SU-DHL-6 (cell line): ENCODE measurements around the gene WNK3.

ENCODE experiments used
- H2AFZ ChIP-seq: fragments of 200-600 bp; sonication (generic); 2 replicates; pipeline ENCODE4 v1.6.1; 2014; ENCODE audit warnings: low read depth, mild to moderate bottlenecking, moderate library complexity, mixed read lengths, antibody characterized with exemption, low read length; ENCODE audit not compliant: severe bottlenecking
- H3F3A ChIP-seq: fragments of 200-600 bp; shearing (Covaris generic); 2 replicates; pipeline ENCODE4 v1.6.0; 2016; ENCODE audit warnings: antibody characterized with exemption, mild to moderate bottlenecking; ENCODE audit not compliant: insufficient read depth
- H3K27ac ChIP-seq: fragments of 200-600 bp; sonication (generic); 2 replicates; pipeline ENCODE4 v1.5.1; 2016; ENCODE audit warnings: low read depth, mild to moderate bottlenecking, low read length, moderate library complexity, mixed read lengths
- H3K27me3 ChIP-seq: fragments of 200-600 bp; sonication (generic), shearing (Covaris generic); 2 replicates; pipeline ENCODE4 v1.6.0; 2014; ENCODE audit warnings: mild to moderate bottlenecking, low read length
- H3K36me3 ChIP-seq: fragments of 200-600 bp; sonication (generic); 2 replicates; pipeline ENCODE4 v1.6.1; 2014; ENCODE audit warnings: mild to moderate bottlenecking, low read length, mixed read lengths
- H3K4me2 ChIP-seq: fragments of 300-600, 200-600 bp; shearing (Covaris generic), sonication (generic); 2 replicates; pipeline ENCODE4 v1.6.0; 2014; ENCODE audit warnings: low read length, low read depth, mild to moderate bottlenecking; ENCODE audit not compliant: poor library complexity, severe bottlenecking
- H3K4me3 ChIP-seq: fragments of 200-600 bp; sonication (generic); 2 replicates; pipeline ENCODE4 v1.5.1; 2014; ENCODE audit warnings: antibody characterized with exemption, low read length, mild to moderate bottlenecking, mixed read lengths; ENCODE audit not compliant: insufficient read depth, poor library complexity, severe bottlenecking
- H3K79me2 ChIP-seq: fragments of 200-600 bp; sonication (generic); 2 replicates; pipeline ENCODE4 v1.6.1; 2014; ENCODE audit warnings: mild to moderate bottlenecking, low read length, moderate library complexity; ENCODE audit not compliant: insufficient read depth
- H3K9ac ChIP-seq: fragments of 200-600 bp; sonication (generic); 2 replicates; pipeline ENCODE4 v1.7.0; 2014; ENCODE audit warnings: mild to moderate bottlenecking, low read length
- H3K9me2 ChIP-seq: fragments of 200-600 bp; sonication (generic); replicated peaks from 2 replicates; pipeline ENCODE4 v1.6.1; 2014; ENCODE audit warnings: low read length; ENCODE audit not compliant: insufficient read depth
- H3K9me3 ChIP-seq: fragments of 200-600 bp; sonication (generic); 2 replicates; pipeline ENCODE4 v1.6.1; 2014; ENCODE audit warnings: low read length, mixed read lengths; ENCODE audit not compliant: insufficient read depth
- H4K20me1 ChIP-seq: fragments of 200-600 bp; sonication (generic); 2 replicates; pipeline ENCODE4 v1.6.1; 2014; ENCODE audit warnings: low read depth, mild to moderate bottlenecking, antibody characterized with exemption, low read length, moderate library complexity, mixed read lengths
- CTCF ChIP-seq: fragments of 200-600 bp; sonication (generic); IDR thresholded peaks from one replicate; pipeline ENCODE4 v1.5.1; 2017; ENCODE audit warnings: antibody characterized with exemption, mild to moderate bottlenecking, low read length, moderate library complexity; ENCODE audit not compliant: insufficient read depth, poor library complexity, severe bottlenecking
- EZH2phosphoT487 ChIP-seq: fragments of 200-600 bp; sonication (generic), shearing (Covaris generic); conservative IDR thresholded peaks from 2 replicates; pipeline ENCODE4 v1.6.1; 2018; ENCODE audit warnings: mild to moderate bottlenecking, antibody characterized with exemption, low read length, moderate library complexity, mixed read lengths

WNK3 gene

GRCh38 chrX:54173791-54174190, 184.1 kb downstream of the WNK3 start:
- Histone ChIP-seq H3K36me3 (no peaks in the 10 kb centered on the region), H3F3A (no peaks in the 10 kb centered on the region), H4K20me1 (no peaks in the 10 kb centered on the region), H3K9ac (no peak overlapping the region), H3K4me2 (no peak overlapping the region), H2AFZ (no peak overlapping the region), H3K79me2 (peaks cover 43% of the 10 kb centered on the region), H3K27ac (no peak overlapping the region), H3K9me3 (no peaks in the 10 kb centered on the region), H3K9me2 (no peaks in the 10 kb centered on the region), H3K27me3 (no peaks in the 10 kb centered on the region), H3K4me3 (no peak overlapping the region)
- no peak for TF ChIP-seq CTCF
- no peak for TF ChIP-seq EZH2phosphoT487

- H2AFZ ChIP-seq = no peak overlapping the region
- H3K27me3 ChIP-seq = no peaks in the 10 kb centered on the region
- no peak overlapping the region for H3K9ac ChIP-seq
- no peak overlapping the region for H3K4me3 ChIP-seq
- no peak for TF ChIP-seq EZH2phosphoT487
- TF ChIP-seq CTCF = no peak
- H3K9me2 ChIP-seq = no peaks in the 10 kb centered on the region
- peaks cover 30% of the 10 kb centered on the region for H3K79me2 ChIP-seq
- H3F3A ChIP-seq = no peaks in the 10 kb centered on the region
- no peak overlapping the region for H3K27ac ChIP-seq
- H4K20me1 ChIP-seq = no peaks in the 10 kb centered on the region
- H3K4me2 ChIP-seq = no peak overlapping the region
- no peaks in the 10 kb centered on the region for H3K36me3 ChIP-seq
- no peaks in the 10 kb centered on the region for H3K9me3 ChIP-seq
These were observed 185.4 kb downstream of the WNK3 start for GRCh38 chrX:54172455-54172854.

GRCh38 chrX:54171527-54172250, 186.2 kb downstream of the WNK3 start:
- Histone ChIP-seq H3K9me3 (no peaks in the 10 kb centered on the region), H4K20me1 (no peaks in the 10 kb centered on the region), H3K27ac (no peak overlapping the region), H3K27me3 (no peaks in the 10 kb centered on the region), H2AFZ (no peak overlapping the region), H3K9me2 (no peaks in the 10 kb centered on the region), H3K9ac (no peak overlapping the region), H3K79me2 (peaks cover 22% of the 10 kb centered on the region), H3K4me3 (no peak overlapping the region), H3K36me3 (no peaks in the 10 kb centered on the region), H3F3A (no peaks in the 10 kb centered on the region), H3K4me2 (no peak overlapping the region)
- TF ChIP-seq CTCF (no peak), EZH2phosphoT487 (no peak)
